ENCODE measurements around the gene PPFIA1.
"Not testable (repeated sequence)": the region's sequence is repeated elsewhere in the genome, so short reads cannot be mapped to it uniquely, and the experiment has no call there.

Gene PPFIA1

DNA sequence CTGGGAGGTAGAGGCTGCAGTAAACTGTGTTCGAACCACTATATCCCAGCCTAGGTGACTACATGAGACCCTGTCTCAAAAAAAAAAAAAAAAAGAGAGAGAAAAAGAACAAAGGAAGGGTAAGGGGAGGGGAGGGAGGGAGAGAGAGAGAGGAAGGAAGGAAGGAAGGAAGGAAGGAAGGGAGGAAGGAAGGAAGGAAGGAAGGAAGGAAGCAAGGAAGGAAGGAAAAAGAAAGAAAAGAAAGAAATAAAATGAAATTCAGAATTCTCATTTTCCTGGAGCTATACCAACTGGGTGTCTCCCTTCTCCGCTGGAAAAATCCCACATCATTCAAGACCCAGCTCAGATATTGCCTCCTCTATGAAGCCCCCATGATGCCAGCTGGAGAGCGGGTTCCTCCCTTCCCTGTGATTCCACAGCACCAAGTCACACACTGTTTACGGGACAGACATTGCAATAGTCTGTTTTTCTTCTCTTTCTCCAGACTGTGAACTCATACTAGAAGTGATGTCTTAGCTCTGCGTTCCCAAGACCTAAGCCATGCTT is 3.0 kb upstream of the PPFIA1 start:
- no peaks in the 10 kb centered on the region for H3K9me3 Mint-ChIP-seq
- DNase-seq (ENCODE audit: low spot score), result no peak
- H3K4me3 Mint-ChIP-seq, result no peak overlapping the region
- peaks cover 13% of the 10 kb centered on the region for H3K4me1 Mint-ChIP-seq (ENCODE audit: low read depth)
- no peak overlapping the region for H3K27ac Mint-ChIP-seq
- H3K36me3 Mint-ChIP-seq (ENCODE audit: low read depth), result peaks cover 5% of the 10 kb centered on the region
- peaks cover 25% of the 10 kb centered on the region for H3K27me3 Mint-ChIP-seq (ENCODE audit: low read depth)

- no peaks in the 10 kb centered on the region for H3K9me3 Mint-ChIP-seq
- H3K27me3 Mint-ChIP-seq (ENCODE audit: low read depth), result peaks cover 25% of the 10 kb centered on the region
- no peak overlapping the region for H3K27ac Mint-ChIP-seq
- no peak for DNase-seq (ENCODE audit: low spot score)
- peaks cover 10% of the 10 kb centered on the region for H3K36me3 Mint-ChIP-seq (ENCODE audit: low read depth)
- H3K4me3 Mint-ChIP-seq, result no peak overlapping the region
- peaks cover 16% of the 10 kb centered on the region for H3K4me1 Mint-ChIP-seq (ENCODE audit: low read depth)
These were observed 2.0 kb upstream of the PPFIA1 start for GRCh38 chr11:70268526-70268925.

- H3K4me1 Mint-ChIP-seq (ENCODE audit: low read depth), result peaks cover 27% of the 10 kb centered on the region
- H3K9me3 Mint-ChIP-seq, result no peaks in the 10 kb centered on the region
- peak overlapping the region; percentile 92 for H3K4me3 Mint-ChIP-seq
- DNase-seq (ENCODE audit: low spot score), result peak; percentile 33
- peaks cover 26% of the 10 kb centered on the region for H3K36me3 Mint-ChIP-seq (ENCODE audit: low read depth)
- peak overlapping the region; percentile 82 for H3K27ac Mint-ChIP-seq
- H3K27me3 Mint-ChIP-seq (ENCODE audit: low read depth), result peaks cover 17% of the 10 kb centered on the region
These were observed 573 bp downstream of the PPFIA1 start for GRCh38 chr11:70270877-70271648.

DNA sequence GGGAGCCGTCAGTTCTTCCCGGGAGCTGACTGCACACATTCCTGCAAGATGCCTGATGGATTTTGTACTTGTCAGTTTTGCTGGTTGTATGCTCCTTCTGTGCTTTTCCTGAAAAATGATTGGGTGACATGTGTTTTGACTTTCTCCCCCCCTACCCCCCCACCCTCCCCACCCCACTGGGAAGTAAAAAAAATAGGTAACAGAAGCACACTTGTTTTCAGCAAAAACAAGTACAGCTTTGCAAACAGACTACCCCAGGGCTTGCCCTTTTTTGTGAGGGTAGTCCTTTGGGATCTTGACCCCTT is 1.1 kb downstream of the PPFIA1 start:
- Mint-ChIP-seq H3K27ac (no peak overlapping the region), H3K9me3 (no peaks in the 10 kb centered on the region), H3K36me3 (ENCODE audit: low read depth) (peaks cover 28% of the 10 kb centered on the region), H3K27me3 (ENCODE audit: low read depth) (peaks cover 17% of the 10 kb centered on the region), H3K4me3 (peak overlapping the region; percentile 92), H3K4me1 (ENCODE audit: low read depth) (peaks cover 27% of the 10 kb centered on the region)
- DNase-seq (ENCODE audit: low spot score), result no peak

- Mint-ChIP-seq H3K27ac (peak overlapping the region; percentile 26), H3K27me3 (ENCODE audit: low read depth) (peaks cover 17% of the 10 kb centered on the region), H3K4me3 (peak overlapping the region; percentile 81), H3K9me3 (no peaks in the 10 kb centered on the region), H3K4me1 (ENCODE audit: low read depth) (peaks cover 29% of the 10 kb centered on the region), H3K36me3 (ENCODE audit: low read depth) (peaks cover 30% of the 10 kb centered on the region)
- no peak for DNase-seq (ENCODE audit: low spot score)
These were observed 1.5 kb downstream of the PPFIA1 start for GRCh38 chr11:70272009-70272408.

DNA sequence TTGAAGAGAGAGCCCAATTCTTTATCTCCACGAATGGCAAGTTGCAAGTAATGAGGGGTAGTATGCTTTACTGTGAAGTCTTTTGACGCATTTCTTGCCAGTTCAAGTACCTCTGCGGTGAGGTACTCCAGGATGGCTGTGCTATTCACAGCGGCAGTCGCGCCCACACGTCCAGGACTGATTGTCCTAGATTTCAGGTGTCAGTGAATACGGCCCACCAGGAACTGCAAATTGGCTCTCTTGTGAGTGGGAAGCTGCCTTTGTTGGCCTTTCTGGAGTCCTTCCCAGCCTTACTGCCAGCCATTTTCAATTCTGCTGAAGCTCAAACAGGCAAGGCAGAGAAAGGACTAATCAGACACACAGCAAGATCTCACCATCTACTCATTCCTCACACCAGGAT is 8.5 kb downstream of the PPFIA1 start:
- H3K36me3 Mint-ChIP-seq (ENCODE audit: low read depth), result peaks cover 50% of the 10 kb centered on the region
- peaks cover 18% of the 10 kb centered on the region for H3K4me1 Mint-ChIP-seq (ENCODE audit: low read depth)
- no peaks in the 10 kb centered on the region for H3K9me3 Mint-ChIP-seq
- no peaks in the 10 kb centered on the region for H3K27me3 Mint-ChIP-seq (ENCODE audit: low read depth)
- H3K4me3 Mint-ChIP-seq, result no peak overlapping the region
- no peak for DNase-seq (ENCODE audit: low spot score)
- H3K27ac Mint-ChIP-seq, result no peak overlapping the region

GRCh38 chr11:70281156-70281609 is 10.7 kb downstream of the PPFIA1 start:
- Mint-ChIP-seq H3K9me3 (no peaks in the 10 kb centered on the region), H3K27ac (no peak overlapping the region), H3K27me3 (ENCODE audit: low read depth) (no peaks in the 10 kb centered on the region), H3K36me3 (ENCODE audit: low read depth) (peaks cover 41% of the 10 kb centered on the region), H3K4me1 (ENCODE audit: low read depth) (peaks cover 4% of the 10 kb centered on the region), H3K4me3 (no peak overlapping the region)
- DNase-seq (ENCODE audit: low spot score), result no peak

GRCh38 chr11:70282012-70282411 is 11.5 kb downstream of the PPFIA1 start:
- H3K4me3 Mint-ChIP-seq, result no peak overlapping the region
- no peaks in the 10 kb centered on the region for H3K27me3 Mint-ChIP-seq (ENCODE audit: low read depth)
- peaks cover 39% of the 10 kb centered on the region for H3K36me3 Mint-ChIP-seq (ENCODE audit: low read depth)
- H3K9me3 Mint-ChIP-seq, result no peaks in the 10 kb centered on the region
- DNase-seq (ENCODE audit: low spot score), result no peak
- H3K27ac Mint-ChIP-seq, result no peak overlapping the region
- peaks cover 1% of the 10 kb centered on the region for H3K4me1 Mint-ChIP-seq (ENCODE audit: low read depth)

DNA sequence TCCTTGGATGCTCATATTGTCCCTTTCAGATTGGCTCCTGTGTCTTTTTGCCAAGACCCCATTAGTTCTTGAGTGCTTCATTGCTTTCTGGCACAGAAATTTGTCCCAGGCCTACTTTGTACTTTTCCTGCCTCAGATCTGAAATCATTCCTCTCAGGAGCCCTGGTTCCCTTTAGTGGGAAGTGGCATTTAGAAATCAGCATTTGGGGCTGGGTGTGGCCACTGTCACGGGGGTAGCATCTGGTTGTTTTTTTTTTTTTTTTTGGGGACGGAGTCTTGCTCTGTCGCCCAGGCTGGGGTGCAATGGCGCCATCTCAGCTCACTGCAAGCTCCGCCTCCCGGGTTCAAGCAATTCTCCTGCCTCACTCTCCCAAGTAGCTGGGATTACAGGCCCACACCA is 18.2 kb downstream of the PPFIA1 start:
- no peaks in the 10 kb centered on the region for H3K9me3 Mint-ChIP-seq
- peaks cover 32% of the 10 kb centered on the region for H3K36me3 Mint-ChIP-seq (ENCODE audit: low read depth)
- H3K4me3 Mint-ChIP-seq, result no peak overlapping the region
- H3K4me1 Mint-ChIP-seq (ENCODE audit: low read depth), result no peaks in the 10 kb centered on the region
- no peak overlapping the region for H3K27ac Mint-ChIP-seq
- DNase-seq (ENCODE audit: low spot score), result no peak
- H3K27me3 Mint-ChIP-seq (ENCODE audit: low read depth), result no peaks in the 10 kb centered on the region

DNA sequence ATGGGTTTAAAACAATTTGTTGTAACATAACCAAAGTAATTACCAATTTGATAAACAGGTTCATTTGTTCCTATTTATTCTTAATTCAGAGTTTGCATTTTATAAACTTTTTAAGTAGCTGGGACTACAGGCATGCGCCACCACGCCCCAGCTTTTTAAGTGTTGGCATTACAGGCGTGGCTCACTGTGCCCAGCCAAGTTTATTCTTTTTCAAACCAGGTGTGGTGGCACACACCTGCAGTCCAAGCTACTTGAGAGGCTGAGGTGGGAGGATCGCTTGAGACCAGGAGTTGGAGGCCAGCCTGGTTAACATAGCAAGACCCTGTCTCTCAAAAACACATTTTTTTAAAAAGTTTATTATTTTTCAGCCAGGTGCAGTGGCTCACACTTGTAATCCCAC is 19.1 kb downstream of the PPFIA1 start:
- Mint-ChIP-seq H3K36me3 (ENCODE audit: low read depth) (peaks cover 32% of the 10 kb centered on the region), H3K4me3 (no peak overlapping the region), H3K27ac (no peak overlapping the region), H3K4me1 (ENCODE audit: low read depth) (no peaks in the 10 kb centered on the region), H3K27me3 (ENCODE audit: low read depth) (no peaks in the 10 kb centered on the region), H3K9me3 (no peaks in the 10 kb centered on the region)
- DNase-seq (ENCODE audit: low spot score), result no peak

DNA sequence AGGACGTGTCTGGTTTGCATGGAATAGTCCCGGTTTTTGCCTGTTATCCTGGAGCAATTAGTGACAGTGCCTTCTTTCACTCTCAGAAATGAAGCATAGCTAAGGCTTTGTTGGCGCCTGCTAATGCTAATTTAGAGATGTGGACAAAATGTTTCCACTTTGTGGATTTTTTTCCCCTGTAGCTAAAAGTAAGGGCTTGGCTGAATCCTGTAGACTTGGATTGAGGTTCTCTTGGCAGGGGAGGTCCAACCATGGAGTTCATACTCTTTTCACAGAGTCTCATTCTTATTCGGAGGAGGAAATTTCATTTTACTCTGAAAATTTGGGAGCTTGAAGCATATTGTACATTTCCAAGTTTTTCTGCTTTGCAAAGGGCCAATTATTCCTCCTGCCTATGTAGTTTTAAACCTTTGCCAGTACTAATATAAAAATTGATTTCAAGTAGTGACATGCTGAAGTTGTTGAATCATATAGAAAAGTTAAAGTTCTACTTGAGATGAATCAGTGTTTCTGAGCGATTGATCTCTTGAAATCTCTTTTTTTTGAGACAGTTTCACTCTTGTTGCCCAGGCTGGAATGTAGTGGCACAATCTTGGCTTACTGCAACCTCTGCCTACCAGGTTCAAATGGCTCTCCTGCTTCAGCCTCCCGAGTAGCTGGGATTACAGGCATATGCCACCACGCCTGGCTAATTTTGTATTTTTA is 20.0 kb downstream of the PPFIA1 start:
- H3K4me3 Mint-ChIP-seq, result no peak overlapping the region
- H3K36me3 Mint-ChIP-seq (ENCODE audit: low read depth), result peaks cover 30% of the 10 kb centered on the region
- H3K27ac Mint-ChIP-seq, result no peak overlapping the region
- no peak for DNase-seq (ENCODE audit: low spot score)
- H3K4me1 Mint-ChIP-seq (ENCODE audit: low read depth), result no peaks in the 10 kb centered on the region
- H3K27me3 Mint-ChIP-seq (ENCODE audit: low read depth), result no peaks in the 10 kb centered on the region
- H3K9me3 Mint-ChIP-seq, result no peaks in the 10 kb centered on the region

DNA sequence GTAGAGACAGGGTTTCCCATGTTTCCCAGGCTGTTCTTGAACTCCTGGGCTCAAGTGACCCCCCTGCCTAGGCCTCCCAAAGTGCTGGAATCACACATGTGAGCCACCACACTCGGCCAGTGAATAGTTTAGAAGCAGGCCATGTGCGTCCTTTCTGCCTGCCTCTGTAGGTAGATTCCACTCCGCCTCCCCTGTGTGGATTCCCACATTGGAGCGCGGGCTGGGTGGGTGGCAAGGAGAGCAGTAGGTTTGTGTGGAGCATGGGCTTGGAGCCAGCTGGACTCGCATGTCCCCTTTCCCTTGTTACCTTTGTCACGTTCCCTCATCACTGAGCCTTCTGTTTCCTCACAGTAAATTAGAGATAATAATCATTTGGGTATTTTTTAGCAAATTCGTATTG is 21.7 kb downstream of the PPFIA1 start:
- H3K36me3 Mint-ChIP-seq (ENCODE audit: low read depth), result peaks cover 29% of the 10 kb centered on the region
- no peak overlapping the region for H3K27ac Mint-ChIP-seq
- H3K9me3 Mint-ChIP-seq, result no peaks in the 10 kb centered on the region
- H3K4me3 Mint-ChIP-seq, result no peak overlapping the region
- no peaks in the 10 kb centered on the region for H3K4me1 Mint-ChIP-seq (ENCODE audit: low read depth)
- H3K27me3 Mint-ChIP-seq (ENCODE audit: low read depth), result no peaks in the 10 kb centered on the region
- DNase-seq (ENCODE audit: low spot score), result no peak

- H3K27ac Mint-ChIP-seq, result no peak overlapping the region
- H3K9me3 Mint-ChIP-seq, result no peaks in the 10 kb centered on the region
- H3K4me3 Mint-ChIP-seq, result no peak overlapping the region
- H3K27me3 Mint-ChIP-seq (ENCODE audit: low read depth), result no peaks in the 10 kb centered on the region
- H3K4me1 Mint-ChIP-seq (ENCODE audit: low read depth), result no peaks in the 10 kb centered on the region
- no peak for DNase-seq (ENCODE audit: low spot score)
- H3K36me3 Mint-ChIP-seq (ENCODE audit: low read depth), result peaks cover 29% of the 10 kb centered on the region
These were observed 22.4 kb downstream of the PPFIA1 start for GRCh38 chr11:70292863-70293262.

GRCh38 chr11:70295166-70295565 is 24.7 kb downstream of the PPFIA1 start:
- peaks cover 37% of the 10 kb centered on the region for H3K36me3 Mint-ChIP-seq (ENCODE audit: low read depth)
- H3K27me3 Mint-ChIP-seq (ENCODE audit: low read depth); H3K4me1 Mint-ChIP-seq (ENCODE audit: low read depth): not testable (repeated sequence)

More at GRCh38 chr11:70295166-70295565, 24.7 kb downstream of the PPFIA1 start:
- DNase-seq (ENCODE audit: low spot score); H3K4me3 Mint-ChIP-seq; H3K27ac Mint-ChIP-seq; H3K9me3 Mint-ChIP-seq: not testable (repeated sequence)
